PFSK-1 (cell line): Measurements from ENCODE around the gene ZNF189.

Experiments used
- POLR2AphosphoS5 ChIP-seq: IDR thresholded peaks from 2 replicates; pipeline ENCODE4 v1.6.1; 2012; ENCODE audit warnings: low read depth, mild to moderate bottlenecking, control low read depth, low read length, moderate library complexity
- TAF1 ChIP-seq: IDR thresholded peaks from 2 replicates; pipeline ENCODE4 v1.6.1; 2012; ENCODE audit warnings: low read length, control low read depth, borderline replicate concordance; ENCODE audit not compliant: insufficient read depth
- TF ChIP-seq, protein P1 (sequence below), 2 experiments: IDR thresholded peaks; 2 replicates each; pipeline versions ENCODE4 v1.6.1 to v1.8.0; 2011 to 2012; ENCODE audit warnings: low read depth in 2 of 2, low read length in 2 of 2, control low read depth in 1 of 2, inconsistent platforms in 1 of 2, mild to moderate bottlenecking in 1 of 2, moderate library complexity in 1 of 2; ENCODE audit not compliant: insufficient read depth in 1 of 2

DNA sequence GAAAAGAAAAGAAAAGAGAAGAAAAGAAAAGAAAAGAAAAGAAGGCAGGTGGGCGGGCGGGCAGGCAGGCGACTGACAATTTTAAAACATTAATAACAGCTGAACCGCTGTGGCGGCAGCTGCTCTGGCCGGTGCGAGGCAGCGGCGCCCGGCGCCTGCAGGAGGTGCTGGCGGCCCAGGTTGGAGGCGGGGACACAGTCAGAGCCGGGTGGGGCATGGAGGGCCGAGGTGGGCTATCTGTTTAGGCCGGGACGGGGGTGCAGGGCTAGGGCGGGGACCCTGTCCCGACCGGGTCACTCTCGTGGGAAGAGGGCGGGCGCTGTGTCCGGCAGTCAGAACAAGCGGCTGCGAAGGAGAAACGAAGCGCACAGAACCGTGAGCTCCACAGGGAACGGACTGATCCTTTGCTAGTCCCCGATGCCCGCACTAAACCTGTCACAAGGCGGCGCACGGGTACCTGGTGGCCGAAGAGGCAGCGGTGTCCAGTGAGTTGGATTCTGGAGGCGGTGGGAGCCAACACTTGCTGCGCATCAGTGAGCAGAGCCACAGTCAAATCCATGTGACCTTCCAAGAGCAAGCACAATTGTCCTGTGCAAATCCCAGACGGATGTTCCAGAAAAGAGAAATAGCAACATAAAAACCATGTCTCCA lies 50.5 kb downstream of the ZNF189 start:
- TF ChIP-seq TAF1 (no peak), POLR2AphosphoS5 (no peak)
- TF ChIP-seq, protein P1, sequence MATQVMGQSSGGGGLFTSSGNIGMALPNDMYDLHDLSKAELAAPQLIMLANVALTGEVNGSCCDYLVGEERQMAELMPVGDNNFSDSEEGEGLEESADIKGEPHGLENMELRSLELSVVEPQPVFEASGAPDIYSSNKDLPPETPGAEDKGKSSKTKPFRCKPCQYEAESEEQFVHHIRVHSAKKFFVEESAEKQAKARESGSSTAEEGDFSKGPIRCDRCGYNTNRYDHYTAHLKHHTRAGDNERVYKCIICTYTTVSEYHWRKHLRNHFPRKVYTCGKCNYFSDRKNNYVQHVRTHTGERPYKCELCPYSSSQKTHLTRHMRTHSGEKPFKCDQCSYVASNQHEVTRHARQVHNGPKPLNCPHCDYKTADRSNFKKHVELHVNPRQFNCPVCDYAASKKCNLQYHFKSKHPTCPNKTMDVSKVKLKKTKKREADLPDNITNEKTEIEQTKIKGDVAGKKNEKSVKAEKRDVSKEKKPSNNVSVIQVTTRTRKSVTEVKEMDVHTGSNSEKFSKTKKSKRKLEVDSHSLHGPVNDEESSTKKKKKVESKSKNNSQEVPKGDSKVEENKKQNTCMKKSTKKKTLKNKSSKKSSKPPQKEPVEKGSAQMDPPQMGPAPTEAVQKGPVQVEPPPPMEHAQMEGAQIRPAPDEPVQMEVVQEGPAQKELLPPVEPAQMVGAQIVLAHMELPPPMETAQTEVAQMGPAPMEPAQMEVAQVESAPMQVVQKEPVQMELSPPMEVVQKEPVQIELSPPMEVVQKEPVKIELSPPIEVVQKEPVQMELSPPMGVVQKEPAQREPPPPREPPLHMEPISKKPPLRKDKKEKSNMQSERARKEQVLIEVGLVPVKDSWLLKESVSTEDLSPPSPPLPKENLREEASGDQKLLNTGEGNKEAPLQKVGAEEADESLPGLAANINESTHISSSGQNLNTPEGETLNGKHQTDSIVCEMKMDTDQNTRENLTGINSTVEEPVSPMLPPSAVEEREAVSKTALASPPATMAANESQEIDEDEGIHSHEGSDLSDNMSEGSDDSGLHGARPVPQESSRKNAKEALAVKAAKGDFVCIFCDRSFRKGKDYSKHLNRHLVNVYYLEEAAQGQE (IDR thresholded peaks at IDR 0.05; ENCODE audit: insufficient read depth in 1 of 2, low read depth in 2 of 2, low read length in 2 of 2): no peak
